Esophagus squamous epithelium (tissue), 5 donors: ENCODE data around the gene TRIP12. TPM values are rescaled to one million over a fixed set of nuclear protein-coding genes. Genes with fewer than 3 reads are reported as not detected.

ENCODE experiments used
- DNase-seq: peaks from one replicate; lab custom pipeline; 2025; lab: John Stamatoyannopoulos, UW
- H3K27ac ChIP-seq, 4 donors: fragments of 200-600 bp; sonication (generic); one replicate each; pipeline ENCODE4 v1.5.1; 2016 to 2019; ENCODE audit warnings: mild to moderate bottlenecking in 1 of 4
- H3K27me3 ChIP-seq, 4 donors: fragments of 200-600 bp; sonication (generic); 1 replicate in 3 of 4; 2 replicates in 1 of 4; pipeline versions ENCODE4 v1.5.1 to v1.6.0; 2017 to 2021; ENCODE audit warnings: antibody characterized with exemption in 1 of 4
- H3K36me3 ChIP-seq, 3 donors: fragments of 200-600 bp; sonication (generic); one replicate each; pipeline ENCODE4 v1.5.1; 2016 to 2019
- H3K4me1 ChIP-seq, 3 donors: fragments of 200-600 bp; sonication (generic); one replicate each; pipeline ENCODE4 v1.5.1; 2017 to 2019
- H3K4me3 ChIP-seq, 4 donors: fragments of 200-600 bp; sonication (generic); 1 replicate in 3 of 4; 2 replicates in 1 of 4; pipeline ENCODE4 v1.5.1; 2016 to 2019; ENCODE audit warnings: mild to moderate bottlenecking in 2 of 4, moderate library complexity in 1 of 4
- H3K9me3 ChIP-seq, 3 donors: fragments of 200-600 bp; sonication (generic); one replicate each; pipeline ENCODE4 v1.5.1; 2016 to 2019
- POLR2A ChIP-seq, 4 donors: fragments of 450-650 bp; IDR thresholded peaks; one replicate each; pipeline ENCODE4 v1.6.1; 2017; ENCODE audit warnings: antibody characterized with exemption in 4 of 4, mild to moderate bottlenecking in 4 of 4, moderate library complexity in 3 of 4
- WGBS, 2 donors: methylation state at CpG; one replicate each; pipeline ENCODE4 v1.1.5; 2018; 5-methylcytosine and 5-hydroxymethylcytosine counted together
- intact Hi-C: fragments of 100-400 bp; cut with DNase I; formaldehyde crosslinking; loops from one replicate; pipeline ENCODE4 v1.15.0; 2022
- total RNA-seq, 4 donors: library from RNA; depleted of rRNA; stranded (reverse); fragments of >200 nt; gene quantifications; one replicate each; pipeline ENCODE4 v1.1.0, GENCODE V29; 2016
- TF ChIP-seq, protein P1 (sequence below), 6 experiments: fragments of 450-650 bp in 4 of 6; fragments of 200-600 bp in 2 of 6; sonication (generic) in 2 of 6; IDR thresholded peaks; one replicate each; pipeline ENCODE4 v1.5.1; 2016 to 2019; ENCODE audit warnings: antibody characterized with exemption in 6 of 6, mild to moderate bottlenecking in 4 of 6, moderate library complexity in 4 of 6
- donor health status: DM: yes; HTN: yes; CAD: no.

The TRIP12 gene
- total RNA-seq, 4 donors from 2014 or later, result 84.8 to 174 (median 125) TPM

DNA sequence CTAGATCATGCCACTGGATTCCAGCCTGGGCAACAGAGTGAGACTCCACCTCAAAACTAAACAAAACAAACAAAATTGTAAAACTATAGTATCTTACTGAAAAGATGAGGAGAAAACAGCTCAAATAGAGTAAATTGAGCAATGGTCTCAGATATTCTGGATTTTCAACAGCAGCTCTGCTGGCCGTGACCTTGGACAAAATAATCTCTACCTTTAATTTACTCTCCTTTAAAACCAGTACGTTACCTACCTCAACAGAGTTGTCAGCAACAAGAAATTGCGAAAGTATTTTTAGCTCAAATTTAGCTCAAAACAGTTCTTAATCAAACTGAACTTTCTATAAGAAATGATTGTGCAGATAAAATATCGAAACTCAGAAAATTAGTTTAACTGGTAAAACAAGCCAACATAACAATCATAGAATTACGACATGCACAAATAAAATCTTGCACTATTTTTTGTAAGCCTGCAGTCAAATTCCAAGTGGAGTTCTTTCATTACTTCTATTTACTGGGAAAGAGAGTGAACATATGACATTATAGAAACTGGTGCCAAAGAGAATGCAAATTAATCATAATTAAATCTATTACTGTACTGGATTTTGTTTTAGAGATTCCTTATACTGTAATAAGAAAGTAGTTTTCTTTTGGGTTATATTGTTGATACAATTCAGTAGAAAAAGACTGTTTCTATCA lies 40.8 kb downstream of the TRIP12 start:
- no peaks in the 10 kb centered on the region for H3K9me3 ChIP-seq
- intact Hi-C loops, result no loop called here
- H3K4me1 ChIP-seq, result peaks cover 0 to 21% (median 0%) of the 10 kb centered on the region in 3 donors
- DNase-seq, result no peak
- peaks cover 0 to 53% (median 7%) of the 10 kb centered on the region in 3 donors for H3K36me3 ChIP-seq
- no peak overlapping the region for H3K27ac ChIP-seq
- H3K4me3 ChIP-seq, result no peak overlapping the region
- WGBS, 2 donors, result 86 to 91% methylated on average over 5 of the region's 5 CpGs
- no peaks in the 10 kb centered on the region for H3K27me3 ChIP-seq
- TF ChIP-seq, protein P1, sequence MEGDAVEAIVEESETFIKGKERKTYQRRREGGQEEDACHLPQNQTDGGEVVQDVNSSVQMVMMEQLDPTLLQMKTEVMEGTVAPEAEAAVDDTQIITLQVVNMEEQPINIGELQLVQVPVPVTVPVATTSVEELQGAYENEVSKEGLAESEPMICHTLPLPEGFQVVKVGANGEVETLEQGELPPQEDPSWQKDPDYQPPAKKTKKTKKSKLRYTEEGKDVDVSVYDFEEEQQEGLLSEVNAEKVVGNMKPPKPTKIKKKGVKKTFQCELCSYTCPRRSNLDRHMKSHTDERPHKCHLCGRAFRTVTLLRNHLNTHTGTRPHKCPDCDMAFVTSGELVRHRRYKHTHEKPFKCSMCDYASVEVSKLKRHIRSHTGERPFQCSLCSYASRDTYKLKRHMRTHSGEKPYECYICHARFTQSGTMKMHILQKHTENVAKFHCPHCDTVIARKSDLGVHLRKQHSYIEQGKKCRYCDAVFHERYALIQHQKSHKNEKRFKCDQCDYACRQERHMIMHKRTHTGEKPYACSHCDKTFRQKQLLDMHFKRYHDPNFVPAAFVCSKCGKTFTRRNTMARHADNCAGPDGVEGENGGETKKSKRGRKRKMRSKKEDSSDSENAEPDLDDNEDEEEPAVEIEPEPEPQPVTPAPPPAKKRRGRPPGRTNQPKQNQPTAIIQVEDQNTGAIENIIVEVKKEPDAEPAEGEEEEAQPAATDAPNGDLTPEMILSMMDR (IDR thresholded peaks at IDR 0.05), result no peak
- no peak for TF ChIP-seq POLR2A (IDR thresholded peaks at IDR 0.05)

DNA sequence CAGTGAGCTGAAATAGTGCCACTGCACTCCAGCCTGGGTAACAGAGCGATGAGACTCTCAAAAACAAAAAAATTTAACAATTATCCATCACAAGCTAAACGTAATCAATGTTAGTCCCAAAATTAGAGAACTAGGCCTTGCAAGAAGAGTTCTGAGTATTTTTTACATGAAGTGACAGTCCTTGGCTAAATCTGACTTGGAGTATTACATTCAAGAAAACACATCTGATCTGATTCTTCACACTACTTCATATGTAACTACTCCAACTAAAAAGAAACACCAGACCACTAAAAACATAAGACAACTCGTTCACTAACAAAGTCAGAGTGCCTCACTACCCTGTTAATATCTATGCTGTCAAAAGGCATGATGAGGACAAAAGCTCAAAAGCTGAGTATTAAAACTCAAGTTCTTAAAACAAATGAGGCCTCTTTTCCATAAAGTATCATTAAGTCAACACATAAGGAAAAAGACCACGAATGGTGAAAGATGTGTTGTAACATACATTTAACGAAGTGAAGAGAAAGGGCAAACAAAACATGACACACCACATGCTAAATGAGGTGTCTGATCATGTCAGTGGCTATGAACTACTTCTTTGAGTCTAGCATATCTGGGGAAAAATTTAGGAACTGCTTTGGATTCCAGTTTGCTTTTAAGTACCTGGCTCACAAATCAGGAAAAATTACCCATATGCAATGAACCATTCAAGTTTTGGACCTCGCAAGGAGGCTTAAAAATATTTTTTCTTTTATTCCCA lies 42.4 kb downstream of the TRIP12 start:
- Histone ChIP-seq H3K4me3 (no peak overlapping the region), H3K9me3 (no peaks in the 10 kb centered on the region), H3K36me3 (peaks cover 0 to 56% (median 7%) of the 10 kb centered on the region in 3 donors), H3K27me3 (no peaks in the 10 kb centered on the region), H3K27ac (no peak overlapping the region), H3K4me1 (peaks cover 0 to 12% (median 0%) of the 10 kb centered on the region in 3 donors)
- no peak for DNase-seq
- intact Hi-C loops, result no loop called here
- 64 to 68% methylated on average over 6 of the region's 6 CpGs for WGBS, 2 donors
- no peak for TF ChIP-seq POLR2A (IDR thresholded peaks at IDR 0.05)
- TF ChIP-seq, protein P1 (IDR thresholded peaks at IDR 0.05), result no peak

DNA sequence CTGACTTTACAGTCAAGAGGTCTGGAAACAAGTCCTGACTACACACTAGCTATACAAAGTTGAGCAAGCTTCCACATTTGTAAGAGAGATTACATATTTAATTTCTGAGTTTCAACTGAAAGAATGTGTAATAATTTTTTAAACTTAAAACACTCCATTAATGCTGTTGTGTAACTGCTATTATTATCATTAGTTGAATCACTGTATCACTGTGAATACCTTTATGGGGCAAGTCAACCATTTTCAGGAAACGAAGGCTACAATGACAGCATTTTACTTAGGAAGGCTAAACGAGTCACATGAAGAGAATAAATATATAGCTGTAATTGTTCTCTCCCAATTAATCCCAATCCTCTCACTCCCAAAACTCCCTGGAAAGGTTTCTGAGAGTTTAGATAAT lies 46.3 kb downstream of the TRIP12 start:
- H3K9me3 ChIP-seq, result no peaks in the 10 kb centered on the region
- H3K4me3 ChIP-seq, result no peak overlapping the region
- TF ChIP-seq, protein P1 (IDR thresholded peaks at IDR 0.05), result no peak
- TF ChIP-seq POLR2A (IDR thresholded peaks at IDR 0.05), result no peak
- peaks cover 0 to 20% (median 0%) of the 10 kb centered on the region in 3 donors for H3K4me1 ChIP-seq
- 54 to 66% methylated on average over 2 of the region's 2 CpGs for WGBS, 2 donors
- H3K27me3 ChIP-seq, result no peaks in the 10 kb centered on the region
- DNase-seq, result no peak
- no peak overlapping the region for H3K27ac ChIP-seq
- peaks cover 0 to 68% (median 7%) of the 10 kb centered on the region in 3 donors for H3K36me3 ChIP-seq
- intact Hi-C loops, result no loop called here

DNA sequence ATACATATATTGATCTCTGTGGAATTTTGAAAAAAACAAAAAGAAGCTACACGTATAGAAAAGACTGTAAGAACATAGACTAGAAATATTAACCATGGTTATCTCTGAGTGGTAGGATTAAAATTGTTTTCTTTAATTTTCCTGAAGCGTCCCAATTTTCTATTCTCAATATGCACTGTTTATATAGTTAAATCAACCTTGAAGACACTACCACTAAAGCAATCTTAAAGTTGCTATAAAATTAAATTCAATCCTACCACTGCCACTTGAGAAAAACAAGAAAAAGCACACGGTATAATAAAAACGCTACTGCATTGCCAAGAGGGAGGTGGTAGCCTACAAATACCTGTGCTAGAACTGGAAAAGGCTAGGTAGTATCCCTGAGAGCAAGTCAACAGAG lies 47.2 kb downstream of the TRIP12 start:
- WGBS, 2 donors, result 70 to 82% methylated on average over 4 of the region's 4 CpGs
- no peak overlapping the region for H3K4me3 ChIP-seq
- DNase-seq, result no peak
- no peaks in the 10 kb centered on the region for H3K9me3 ChIP-seq
- no peaks in the 10 kb centered on the region for H3K27me3 ChIP-seq
- peaks cover 0 to 19% (median 0%) of the 10 kb centered on the region in 3 donors for H3K4me1 ChIP-seq
- intact Hi-C loops, result no loop called here
- TF ChIP-seq, protein P1 (IDR thresholded peaks at IDR 0.05), result no peak
- TF ChIP-seq POLR2A (IDR thresholded peaks at IDR 0.05), result no peak
- H3K36me3 ChIP-seq, result peaks cover 0 to 68% (median 7%) of the 10 kb centered on the region in 3 donors
- H3K27ac ChIP-seq, result no peak overlapping the region

DNA sequence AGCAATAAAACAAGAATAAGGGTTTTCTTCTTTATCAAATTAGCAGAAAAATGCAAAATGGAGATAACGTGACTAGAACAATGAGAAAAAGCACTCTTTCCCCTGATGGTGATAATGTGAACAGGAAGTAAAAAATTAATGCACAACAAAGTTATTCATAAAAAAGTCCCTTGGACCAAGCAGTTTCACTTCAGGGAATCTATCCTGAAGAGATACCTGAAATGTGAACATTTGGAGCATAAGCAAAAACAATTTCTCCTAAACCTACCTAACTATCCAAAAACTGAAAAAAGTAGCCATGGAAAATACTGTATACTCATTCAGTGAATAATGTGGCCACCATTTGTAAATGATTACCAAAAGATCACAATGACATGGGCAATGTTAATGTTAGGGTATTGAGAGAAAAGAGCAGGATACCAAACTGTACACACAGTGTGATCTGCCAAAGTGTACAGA lies 48.7 kb downstream of the TRIP12 start:
- no peak for DNase-seq
- H3K27me3 ChIP-seq, result no peaks in the 10 kb centered on the region

More for the DNA sequence above, 48.7 kb downstream of the TRIP12 start:
- intact Hi-C loops, result no loop called here
- Histone ChIP-seq H3K36me3 (peaks cover 0 to 68% (median 3%) of the 10 kb centered on the region in 3 donors), H3K4me3 (no peak overlapping the region), H3K27ac (no peak overlapping the region), H3K4me1 (peaks cover 0 to 19% (median 0%) of the 10 kb centered on the region in 3 donors), H3K9me3 (no peaks in the 10 kb centered on the region)
- TF ChIP-seq, protein P1 (IDR thresholded peaks at IDR 0.05), result no peak
- no peak for TF ChIP-seq POLR2A (IDR thresholded peaks at IDR 0.05)
- 53 to 58% methylated on average over 1 of the region's 1 CpG for WGBS, 2 donors
